Skeletal muscle satellite cell (primary cell): ENCODE measurements around the gene ATP6V0E1.
A peak's percentile ranks its signal among the peaks of the same experiment; 100 is the strongest.

Experiments used
- H3K27me3 ChIP-seq: 2 replicates; pipeline ENCODE4 v1.7.0; 2013; ENCODE audit warnings: low read length; ENCODE audit not compliant: control insufficient read depth, insufficient read depth
- H3K36me3 ChIP-seq: 2 replicates; pipeline ENCODE4 v1.7.0; 2013; ENCODE audit warnings: mild to moderate bottlenecking, control low read depth, low read length; ENCODE audit not compliant: insufficient read depth
- H3K4me1 ChIP-seq: 2 replicates; pipeline ENCODE4 v1.7.0; 2013; ENCODE audit warnings: low read length; ENCODE audit not compliant: control insufficient read depth, insufficient read depth
- H3K4me2 ChIP-seq: 2 replicates; pipeline ENCODE4 v1.7.0; 2013; ENCODE audit warnings: mild to moderate bottlenecking, low read length
- H3K4me3 ChIP-seq: 2 replicates; pipeline ENCODE4 v1.7.0; 2013; ENCODE audit warnings: low read length
- H3K9ac ChIP-seq: 2 replicates; pipeline ENCODE4 v1.7.0; 2013; ENCODE audit warnings: mild to moderate bottlenecking, low read depth, low read length, moderate library complexity
- H3K9me3 ChIP-seq: replicated peaks from 2 replicates; pipeline ENCODE4 v1.7.0; 2013; ENCODE audit warnings: mild to moderate bottlenecking, control low read depth, low read length

Gene ATP6V0E1

GRCh38 chr5:172945151-172945550 lies 38.4 kb upstream of the ATP6V0E1 start:
- H3K4me2 ChIP-seq: no peak overlapping the region
- H3K4me1 ChIP-seq: peaks cover 39% of the 10 kb centered on the region
- no peaks in the 10 kb centered on the region for H3K9me3 ChIP-seq
- H3K4me3 ChIP-seq: no peak overlapping the region
- H3K27me3 ChIP-seq: no peaks in the 10 kb centered on the region
- H3K36me3 ChIP-seq: peaks cover 44% of the 10 kb centered on the region
- H3K9ac ChIP-seq: peak overlapping the region; percentile 23

- Histone ChIP-seq H3K36me3 (peaks cover 47% of the 10 kb centered on the region), H3K9me3 (no peaks in the 10 kb centered on the region), H3K4me1 (peaks cover 44% of the 10 kb centered on the region), H3K4me3 (no peak overlapping the region), H3K4me2 (no peak overlapping the region), H3K27me3 (no peaks in the 10 kb centered on the region), H3K9ac (no peak overlapping the region)
Measured at GRCh38 chr5:172946146-172946545, 37.4 kb upstream of the ATP6V0E1 start.

- H3K36me3 ChIP-seq: peaks cover 38% of the 10 kb centered on the region
- H3K4me1 ChIP-seq: peaks cover 51% of the 10 kb centered on the region
- no peaks in the 10 kb centered on the region for H3K27me3 ChIP-seq
Measured at GRCh38 chr5:172949426-172949825, 34.1 kb upstream of the ATP6V0E1 start.

GRCh38 chr5:172950176-172950965 lies 33.2 kb upstream of the ATP6V0E1 start:
- H3K9me3 ChIP-seq: no peaks in the 10 kb centered on the region
- peaks cover 51% of the 10 kb centered on the region for H3K4me1 ChIP-seq
- H3K27me3 ChIP-seq: no peaks in the 10 kb centered on the region
- H3K4me2 ChIP-seq: no peak overlapping the region
- H3K36me3 ChIP-seq: peaks cover 38% of the 10 kb centered on the region
- H3K4me3 ChIP-seq: no peak overlapping the region
- H3K9ac ChIP-seq: peak overlapping the region; percentile 78

More at GRCh38 chr5:172949426-172949825, 34.1 kb upstream of the ATP6V0E1 start:
- Histone ChIP-seq H3K4me3 (no peak overlapping the region), H3K9me3 (no peaks in the 10 kb centered on the region), H3K9ac (no peak overlapping the region), H3K4me2 (no peak overlapping the region)

GRCh38 chr5:172951371-172952033 lies 32.1 kb upstream of the ATP6V0E1 start:
- H3K36me3 ChIP-seq: peaks cover 32% of the 10 kb centered on the region
- H3K9ac ChIP-seq: peak overlapping the region; percentile 78
- peaks cover 60% of the 10 kb centered on the region for H3K4me1 ChIP-seq
- peak overlapping the region; percentile 27 for H3K4me2 ChIP-seq
- peak overlapping the region; percentile 37 for H3K4me3 ChIP-seq
- H3K9me3 ChIP-seq: no peaks in the 10 kb centered on the region
- no peaks in the 10 kb centered on the region for H3K27me3 ChIP-seq

GRCh38 chr5:172952034-172952511 lies 31.5 kb upstream of the ATP6V0E1 start:
- Histone ChIP-seq H3K36me3 (peaks cover 30% of the 10 kb centered on the region), H3K4me1 (peaks cover 63% of the 10 kb centered on the region), H3K4me3 (peak overlapping the region; percentile 37), H3K4me2 (peak overlapping the region; percentile 27), H3K9me3 (no peaks in the 10 kb centered on the region), H3K9ac (peak overlapping the region; percentile 78), H3K27me3 (no peaks in the 10 kb centered on the region)

- Histone ChIP-seq H3K4me3 (no peak overlapping the region), H3K4me2 (peak overlapping the region; percentile 6), H3K27me3 (no peaks in the 10 kb centered on the region), H3K36me3 (peaks cover 25% of the 10 kb centered on the region), H3K4me1 (peaks cover 69% of the 10 kb centered on the region), H3K9ac (peak overlapping the region; percentile 75), H3K9me3 (no peaks in the 10 kb centered on the region)
Measured at GRCh38 chr5:172953776-172954675, 29.5 kb upstream of the ATP6V0E1 start.

GRCh38 chr5:172954751-172955159 lies 28.8 kb upstream of the ATP6V0E1 start:
- peaks cover 19% of the 10 kb centered on the region for H3K36me3 ChIP-seq
- peaks cover 70% of the 10 kb centered on the region for H3K4me1 ChIP-seq
- no peak overlapping the region for H3K4me3 ChIP-seq
- H3K9ac ChIP-seq: peak overlapping the region; percentile 75
- no peak overlapping the region for H3K4me2 ChIP-seq
- no peaks in the 10 kb centered on the region for H3K27me3 ChIP-seq
- H3K9me3 ChIP-seq: no peaks in the 10 kb centered on the region

- H3K9ac ChIP-seq: peak overlapping the region; percentile 77
Measured at GRCh38 chr5:172956228-172956627, 27.3 kb upstream of the ATP6V0E1 start.

GRCh38 chr5:172956936-172957335 lies 26.6 kb upstream of the ATP6V0E1 start:
- peak overlapping the region; percentile 32 for H3K9ac ChIP-seq
- H3K4me1 ChIP-seq: peaks cover 72% of the 10 kb centered on the region
- no peaks in the 10 kb centered on the region for H3K9me3 ChIP-seq
- H3K27me3 ChIP-seq: no peaks in the 10 kb centered on the region
- peaks cover 4% of the 10 kb centered on the region for H3K36me3 ChIP-seq
- no peak overlapping the region for H3K4me3 ChIP-seq
- no peak overlapping the region for H3K4me2 ChIP-seq

More at GRCh38 chr5:172956228-172956627, 27.3 kb upstream of the ATP6V0E1 start:
- Histone ChIP-seq H3K9me3 (no peaks in the 10 kb centered on the region), H3K4me2 (peak overlapping the region; percentile 13), H3K4me3 (no peak overlapping the region), H3K36me3 (peaks cover 6% of the 10 kb centered on the region), H3K4me1 (peaks cover 77% of the 10 kb centered on the region), H3K27me3 (no peaks in the 10 kb centered on the region)

GRCh38 chr5:172957458-172957857 lies 26.1 kb upstream of the ATP6V0E1 start:
- Histone ChIP-seq H3K9ac (peak overlapping the region; percentile 32), H3K27me3 (no peaks in the 10 kb centered on the region), H3K36me3 (peaks cover 4% of the 10 kb centered on the region), H3K4me1 (peaks cover 68% of the 10 kb centered on the region), H3K4me3 (no peak overlapping the region), H3K9me3 (no peaks in the 10 kb centered on the region), H3K4me2 (no peak overlapping the region)
